B cell (primary cell): Measurements from ENCODE around the gene PIP4K2A.

Source experiments
- EZH2 ChIP-seq: IDR thresholded peaks from 2 replicates; pipeline ENCODE4 v1.6.1; 2012; ENCODE audit warnings: borderline replicate concordance, low read depth, mild to moderate bottlenecking, moderate library complexity, low read length; ENCODE audit not compliant: insufficient read depth, poor library complexity, severe bottlenecking
- TF ChIP-seq, protein P1 (sequence below): fragments of 200-600 bp; IDR thresholded peaks from one replicate; pipeline ENCODE4 v1.8.0; 2022; ENCODE audit warnings: antibody characterized with exemption, mild to moderate bottlenecking

DNA sequence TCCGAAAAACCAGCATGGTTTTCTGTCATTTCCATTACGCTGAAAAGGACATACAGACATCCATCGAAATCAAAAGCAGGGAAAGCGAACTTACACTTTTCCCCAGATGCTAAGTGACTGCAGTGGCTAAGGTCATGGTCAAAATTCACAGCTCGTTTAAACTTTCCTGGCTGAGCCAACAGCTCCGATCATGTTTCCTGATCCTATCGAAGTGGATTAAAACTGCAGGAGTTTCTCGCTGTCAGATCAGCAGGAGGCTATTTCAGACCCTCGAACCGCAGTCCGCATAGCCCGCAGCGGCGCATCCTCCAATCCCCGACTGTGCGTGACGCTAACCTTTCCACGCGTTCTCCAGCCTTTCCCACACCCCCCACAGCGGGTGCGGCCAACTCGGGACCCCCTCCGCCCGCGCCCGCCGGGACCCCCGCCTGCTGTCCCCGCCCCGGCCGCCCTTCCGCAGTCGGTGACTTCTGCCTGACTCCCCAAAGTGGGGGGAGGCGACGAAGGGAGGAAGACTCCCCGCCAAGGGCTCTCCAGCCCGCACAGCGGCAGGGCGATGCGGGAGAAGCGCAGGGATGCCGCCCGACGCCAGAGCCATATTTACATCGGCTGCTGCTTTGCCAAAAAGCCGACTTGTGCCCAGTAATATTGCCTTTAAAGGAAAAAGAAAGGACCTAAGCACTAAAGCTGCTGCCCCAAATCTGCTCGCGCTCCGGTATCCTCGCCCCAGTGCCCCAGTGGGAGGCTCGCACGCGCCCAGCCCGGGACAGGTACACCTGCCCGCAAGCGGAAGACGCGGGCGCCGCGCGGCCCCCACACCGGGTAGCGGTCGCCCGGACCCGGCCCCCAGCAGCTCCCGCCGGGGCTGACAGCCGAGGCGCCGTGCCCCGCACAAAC is 1.2 kb downstream of the PIP4K2A start:
- no peak for TF ChIP-seq EZH2
- TF ChIP-seq, protein P1, sequence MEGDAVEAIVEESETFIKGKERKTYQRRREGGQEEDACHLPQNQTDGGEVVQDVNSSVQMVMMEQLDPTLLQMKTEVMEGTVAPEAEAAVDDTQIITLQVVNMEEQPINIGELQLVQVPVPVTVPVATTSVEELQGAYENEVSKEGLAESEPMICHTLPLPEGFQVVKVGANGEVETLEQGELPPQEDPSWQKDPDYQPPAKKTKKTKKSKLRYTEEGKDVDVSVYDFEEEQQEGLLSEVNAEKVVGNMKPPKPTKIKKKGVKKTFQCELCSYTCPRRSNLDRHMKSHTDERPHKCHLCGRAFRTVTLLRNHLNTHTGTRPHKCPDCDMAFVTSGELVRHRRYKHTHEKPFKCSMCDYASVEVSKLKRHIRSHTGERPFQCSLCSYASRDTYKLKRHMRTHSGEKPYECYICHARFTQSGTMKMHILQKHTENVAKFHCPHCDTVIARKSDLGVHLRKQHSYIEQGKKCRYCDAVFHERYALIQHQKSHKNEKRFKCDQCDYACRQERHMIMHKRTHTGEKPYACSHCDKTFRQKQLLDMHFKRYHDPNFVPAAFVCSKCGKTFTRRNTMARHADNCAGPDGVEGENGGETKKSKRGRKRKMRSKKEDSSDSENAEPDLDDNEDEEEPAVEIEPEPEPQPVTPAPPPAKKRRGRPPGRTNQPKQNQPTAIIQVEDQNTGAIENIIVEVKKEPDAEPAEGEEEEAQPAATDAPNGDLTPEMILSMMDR = no peak
